Measurements from ENCODE around the gene BANP.
"Not testable (repeated sequence)": the region's sequence is repeated elsewhere in the genome, so short reads cannot be mapped to it uniquely, and the experiment has no call there.

The BANP gene

GRCh38 chr16:88067530-88068411, 116.5 kb downstream of the BANP start:
- DNase-seq = no peak

GRCh38 chr16:88068476-88069396, 117.5 kb downstream of the BANP start:
- no peak for DNase-seq

- no peak for DNase-seq
Observed at GRCh38 chr16:88069397-88070168, 118.3 kb downstream of the BANP start.

GRCh38 chr16:88070341-88070740, 119.1 kb downstream of the BANP start:
- DNase-seq = no peak

- DNase-seq = no peak
Observed at GRCh38 chr16:88070989-88071625, 119.9 kb downstream of the BANP start.

GRCh38 chr16:88071908-88072307, 120.7 kb downstream of the BANP start:
- no peak for DNase-seq

GRCh38 chr16:88072571-88073001, 121.4 kb downstream of the BANP start:
- DNase-seq = no peak

- no peak for DNase-seq
Observed at GRCh38 chr16:88073201-88073721, 122.0 kb downstream of the BANP start.

GRCh38 chr16:88074041-88074440, 122.8 kb downstream of the BANP start:
- no peak for DNase-seq

- no peak for DNase-seq
Observed at GRCh38 chr16:88076211-88076931, 125.1 kb downstream of the BANP start.

GRCh38 chr16:88076932-88077320, 125.7 kb downstream of the BANP start:
- not testable (repeated sequence) for DNase-seq

GRCh38 chr16:88077328-88078108, 126.3 kb downstream of the BANP start:
- no peak for DNase-seq

- DNase-seq = no peak
Observed at GRCh38 chr16:88078111-88078775, 127.0 kb downstream of the BANP start.

GRCh38 chr16:88083582-88083981, 132.3 kb downstream of the BANP start:
- no peak for DNase-seq

GRCh38 chr16:88084881-88085280, 133.6 kb downstream of the BANP start:
- peak; percentile 19 for DNase-seq

GRCh38 chr16:88086571-88087516, 135.6 kb downstream of the BANP start:
- no peak for DNase-seq

GRCh38 chr16:88087517-88087877, 136.3 kb downstream of the BANP start:
- no peak for DNase-seq

- no peak for DNase-seq
Observed at GRCh38 chr16:88088161-88088581, 136.9 kb downstream of the BANP start.

GRCh38 chr16:88088611-88089010, 137.4 kb downstream of the BANP start:
- DNase-seq = not testable (repeated sequence)

Data from EL (cell line).